NT2/D1 (cell line): ENCODE results near the gene PELI2.

ENCODE experiments used
- DNase-seq: peaks from one replicate; pipeline ENCODE4 v3.0.0-alpha.2; 2011; ENCODE audit warnings: low read depth, low spot score
- H3K27me3 ChIP-seq: 2 replicates; pipeline ENCODE4 v1.6.0; 2011; ENCODE audit warnings: mild to moderate bottlenecking; ENCODE audit not compliant: insufficient read length, insufficient read depth
- H3K36me3 ChIP-seq: 2 replicates; pipeline ENCODE4 v1.6.1; 2011; ENCODE audit warnings: mild to moderate bottlenecking, low read length, mixed read lengths; ENCODE audit not compliant: insufficient read depth, insufficient read length
- H3K4me1 ChIP-seq: 2 replicates; pipeline ENCODE4 v1.5.1; 2011; ENCODE audit not compliant: insufficient read depth, insufficient read length
- H3K4me3 ChIP-seq: 2 replicates; pipeline ENCODE4 v1.5.1; 2011; ENCODE audit warnings: low read depth; ENCODE audit not compliant: insufficient read length
- H3K9ac ChIP-seq: 2 replicates; pipeline ENCODE4 v1.6.0; 2011; ENCODE audit warnings: low read depth; ENCODE audit not compliant: insufficient read length
- H3K9me3 ChIP-seq: 2 replicates; pipeline ENCODE4 v1.5.1; 2011; ENCODE audit warnings: mild to moderate bottlenecking, low read length; ENCODE audit not compliant: insufficient read depth
- SUZ12 ChIP-seq: IDR thresholded peaks from 2 replicates; pipeline ENCODE4 v1.6.1; 2011; ENCODE audit not compliant: insufficient read length, insufficient read depth; ENCODE audit errors: extremely low read depth
- YY1 ChIP-seq: IDR thresholded peaks from 2 replicates; pipeline ENCODE4 v1.6.1; 2011; ENCODE audit not compliant: insufficient read length, insufficient read depth
- ZNF274 ChIP-seq: IDR thresholded peaks from 2 replicates; pipeline ENCODE4 v1.6.1; 2011; ENCODE audit warnings: mild to moderate bottlenecking, low read depth, low read length

Gene PELI2

GRCh38 chr14:56187736-56188135, 69.5 kb downstream of the PELI2 start:
- H3K9ac ChIP-seq, result no peak overlapping the region
- no peak for TF ChIP-seq ZNF274
- TF ChIP-seq YY1, result no peak
- no peak for TF ChIP-seq SUZ12
- no peaks in the 10 kb centered on the region for H3K4me1 ChIP-seq

DNA sequence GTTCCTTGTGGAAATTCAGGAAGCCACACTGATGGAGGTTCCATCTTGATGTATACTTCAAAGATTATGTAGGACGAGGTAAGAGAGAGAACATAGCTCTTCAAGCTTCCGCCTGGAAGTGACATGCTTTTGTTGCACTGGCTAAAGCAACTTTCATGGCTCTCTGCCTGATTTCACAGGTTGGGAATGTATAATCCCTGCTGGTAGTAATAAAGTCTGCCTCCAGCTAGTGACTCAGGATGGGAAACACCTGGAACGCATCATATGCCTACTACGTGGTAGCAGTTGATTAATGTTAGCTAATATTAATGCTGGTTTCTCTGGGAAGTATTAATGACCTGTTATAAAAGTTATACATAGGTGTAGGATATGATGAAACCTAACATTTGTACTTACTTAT, 71.1 kb downstream of the PELI2 start:
- TF ChIP-seq SUZ12, result no peak
- no peak for TF ChIP-seq ZNF274
- TF ChIP-seq YY1, result no peak
- DNase-seq, result no peak
- Histone ChIP-seq H3K9me3 (no peaks in the 10 kb centered on the region), H3K27me3 (no peaks in the 10 kb centered on the region), H3K4me3 (no peak overlapping the region), H3K9ac (no peak overlapping the region), H3K36me3 (no peaks in the 10 kb centered on the region), H3K4me1 (no peaks in the 10 kb centered on the region)

More at GRCh38 chr14:56187736-56188135, 69.5 kb downstream of the PELI2 start:
- Histone ChIP-seq H3K36me3 (no peaks in the 10 kb centered on the region), H3K4me3 (no peak overlapping the region), H3K27me3 (no peaks in the 10 kb centered on the region), H3K9me3 (no peaks in the 10 kb centered on the region)
- no peak for DNase-seq

GRCh38 chr14:56193347-56193746, 75.1 kb downstream of the PELI2 start:
- no peaks in the 10 kb centered on the region for H3K27me3 ChIP-seq
- no peak for DNase-seq
- no peak for TF ChIP-seq SUZ12
- no peak for TF ChIP-seq YY1
- no peak for TF ChIP-seq ZNF274

GRCh38 chr14:56194042-56194441, 75.8 kb downstream of the PELI2 start:
- Histone ChIP-seq H3K4me1 (peaks cover 3% of the 10 kb centered on the region), H3K4me3 (no peak overlapping the region), H3K9ac (no peak overlapping the region), H3K27me3 (no peaks in the 10 kb centered on the region), H3K36me3 (no peaks in the 10 kb centered on the region), H3K9me3 (no peaks in the 10 kb centered on the region)
- no peak for DNase-seq
- TF ChIP-seq ZNF274, result no peak

More at GRCh38 chr14:56193347-56193746, 75.1 kb downstream of the PELI2 start:
- Histone ChIP-seq H3K4me1 (peaks cover 3% of the 10 kb centered on the region), H3K36me3 (no peaks in the 10 kb centered on the region), H3K4me3 (no peak overlapping the region), H3K9ac (no peak overlapping the region), H3K9me3 (no peaks in the 10 kb centered on the region)

DNA sequence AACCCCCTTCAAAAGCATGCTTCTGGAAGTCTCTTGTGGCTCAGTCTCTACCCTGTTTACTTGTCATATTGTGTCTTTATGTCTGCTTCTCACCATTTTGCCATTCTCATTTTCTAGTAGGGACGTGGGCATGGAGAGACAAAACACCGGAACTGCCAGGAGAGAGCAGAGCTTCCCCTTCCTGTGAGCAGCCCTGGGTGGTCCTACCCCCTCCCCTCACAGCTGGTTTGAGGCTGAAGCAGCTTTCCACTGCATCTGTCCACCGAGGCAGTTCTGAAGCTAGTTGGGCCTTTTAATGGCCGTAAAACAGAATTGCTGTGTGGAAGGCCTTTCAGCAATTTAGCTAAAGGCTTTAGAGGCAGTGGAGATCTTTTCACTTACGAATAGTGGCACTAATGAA, 77.0 kb downstream of the PELI2 start:
- TF ChIP-seq YY1 (no peak), ZNF274 (no peak), SUZ12 (no peak)

DNA sequence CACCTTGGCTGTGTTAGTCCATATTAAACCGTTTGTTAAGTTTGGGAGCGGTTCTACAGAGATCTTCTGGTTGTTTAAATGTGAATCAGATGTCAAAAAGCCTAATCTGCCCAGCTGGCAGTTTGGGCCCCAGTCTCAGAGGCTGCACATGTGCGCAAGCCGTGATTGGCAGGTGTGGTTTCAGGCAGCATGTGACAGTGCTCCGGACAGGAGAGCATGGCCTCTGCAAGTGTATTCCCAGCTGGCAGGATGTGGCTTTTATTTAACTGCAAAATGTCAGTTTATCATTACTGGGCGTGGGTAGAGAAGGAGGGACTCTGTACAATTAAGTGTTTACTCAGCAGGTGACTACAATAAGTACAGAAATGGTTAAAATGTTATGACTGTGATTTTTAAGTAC, 77.5 kb downstream of the PELI2 start:
- H3K27me3 ChIP-seq, result no peaks in the 10 kb centered on the region
- no peak overlapping the region for H3K9ac ChIP-seq
- no peak for DNase-seq
- H3K4me3 ChIP-seq, result no peak overlapping the region
- TF ChIP-seq SUZ12 (no peak), YY1 (no peak), ZNF274 (no peak)
- H3K9me3 ChIP-seq, result no peaks in the 10 kb centered on the region
- H3K36me3 ChIP-seq, result no peaks in the 10 kb centered on the region
- H3K4me1 ChIP-seq, result peaks cover 3% of the 10 kb centered on the region

More for the DNA sequence above, 77.0 kb downstream of the PELI2 start:
- Histone ChIP-seq H3K4me1 (peaks cover 3% of the 10 kb centered on the region), H3K36me3 (no peaks in the 10 kb centered on the region), H3K27me3 (no peaks in the 10 kb centered on the region), H3K4me3 (no peak overlapping the region), H3K9me3 (no peaks in the 10 kb centered on the region), H3K9ac (no peak overlapping the region)
- no peak for DNase-seq

DNA sequence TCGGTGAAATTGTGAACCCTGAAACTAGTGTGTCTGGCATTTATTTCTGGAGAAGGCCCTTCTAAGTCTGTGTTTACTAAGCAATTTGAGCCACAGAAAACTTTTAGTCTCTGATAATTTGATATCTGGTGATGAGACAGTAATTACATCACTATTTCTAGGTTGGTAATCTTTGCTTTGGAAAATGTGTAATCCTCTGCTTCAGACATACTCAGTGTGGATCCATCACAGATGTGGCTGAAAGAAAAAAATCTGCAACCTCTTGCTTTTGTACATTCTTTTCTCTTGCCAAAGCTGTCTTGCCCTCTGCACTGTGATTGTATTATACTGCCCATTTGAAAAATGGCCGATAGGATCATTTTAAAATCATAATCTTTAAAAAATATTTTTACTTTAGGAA, 78.1 kb downstream of the PELI2 start:
- Histone ChIP-seq H3K9me3 (no peaks in the 10 kb centered on the region), H3K4me1 (peaks cover 3% of the 10 kb centered on the region), H3K4me3 (no peak overlapping the region), H3K9ac (no peak overlapping the region), H3K36me3 (no peaks in the 10 kb centered on the region), H3K27me3 (no peaks in the 10 kb centered on the region)
- DNase-seq, result no peak
- no peak for TF ChIP-seq ZNF274

DNA sequence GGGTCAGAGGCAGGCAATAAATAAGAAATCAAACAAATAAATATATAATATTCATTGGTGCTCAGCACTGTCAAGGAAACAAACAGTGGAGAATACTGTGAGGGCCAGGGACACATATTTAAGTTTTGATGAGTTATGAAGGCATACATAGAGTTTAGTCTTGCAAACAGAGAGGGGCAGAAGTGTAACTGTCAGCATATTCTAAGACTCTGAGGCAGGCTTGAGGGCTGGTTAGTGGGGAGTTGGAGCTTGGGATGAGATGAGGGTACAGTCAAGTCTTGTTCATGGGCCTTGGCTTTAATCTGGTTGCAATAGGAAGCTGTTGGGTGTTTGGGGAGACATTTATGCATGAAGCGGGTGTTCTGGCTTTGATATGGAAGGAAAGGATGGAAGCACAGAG, 78.9 kb downstream of the PELI2 start:
- peaks cover 3% of the 10 kb centered on the region for H3K4me1 ChIP-seq
- no peak overlapping the region for H3K9ac ChIP-seq
- TF ChIP-seq ZNF274 (no peak), SUZ12 (no peak), YY1 (no peak)
- H3K27me3 ChIP-seq, result no peaks in the 10 kb centered on the region
- no peaks in the 10 kb centered on the region for H3K36me3 ChIP-seq
- no peak for DNase-seq
- H3K9me3 ChIP-seq, result no peaks in the 10 kb centered on the region
- no peak overlapping the region for H3K4me3 ChIP-seq
